ENCODE data around the gene STUB1. TPM values are rescaled to one million over a fixed set of nuclear protein-coding genes. Genes with fewer than 3 reads are reported as not detected.
A peak's percentile ranks its signal among the peaks of the same experiment; 100 is the strongest.

STUB1 gene
- total and polyA plus RNA-seq, 2 of the 8 experiments (the other 6 are each of a cell fraction or from before 2014, with no cell fraction given): 89.9 to 103 TPM

DNA sequence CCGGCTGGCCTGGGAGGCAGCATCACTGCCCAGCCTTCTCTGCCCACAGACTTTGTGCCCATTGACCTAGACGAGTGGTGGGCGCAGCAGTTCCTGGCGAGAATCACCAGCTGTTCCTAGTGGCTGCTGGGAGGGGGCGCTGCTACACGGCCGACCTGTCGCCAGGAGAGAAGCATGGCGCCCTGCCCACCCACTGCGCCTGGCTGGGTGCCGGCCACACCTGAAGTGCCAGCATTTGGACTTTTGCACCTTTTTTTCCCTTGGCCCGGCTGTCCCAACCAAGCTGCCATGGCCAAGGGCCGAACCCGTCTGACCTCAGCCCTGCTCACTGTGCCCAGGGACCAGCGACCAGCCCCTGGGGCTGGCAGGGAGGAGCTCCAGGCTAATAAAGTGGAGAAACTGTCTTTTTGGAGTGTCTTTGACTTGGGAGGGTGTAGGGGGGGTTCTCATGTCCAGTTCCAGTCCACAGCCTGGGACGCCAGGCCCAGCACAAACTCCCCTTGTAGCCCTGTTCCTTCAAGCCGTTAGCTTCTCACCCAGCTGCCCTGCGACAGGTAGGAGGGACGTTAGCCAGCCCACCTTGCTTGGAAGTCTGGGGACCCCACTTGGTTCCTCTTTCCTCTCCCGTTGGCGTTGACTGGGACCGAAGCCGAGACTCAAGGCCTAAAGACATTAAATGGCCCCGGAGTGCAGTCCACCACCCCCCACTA is 32.0 kb upstream of the STUB1 start (continued):
- no peak for TF ChIP-seq NANOG (IDR thresholded peaks at IDR 0.05; ENCODE audit: insufficient read depth, low read depth, low read length, poor library complexity, severe bottlenecking)
- no peak for TF ChIP-seq CTBP2 (IDR thresholded peaks at IDR 0.05; ENCODE audit: borderline replicate concordance, insufficient read depth, insufficient read length, low read length)
- no peak for TF ChIP-seq RFX5 (IDR thresholded peaks at IDR 0.05; ENCODE audit: borderline replicate concordance, low read depth, low read length)
- TF ChIP-seq NRF1 (IDR thresholded peaks at IDR 0.05; ENCODE audit: low read depth, low read length): no peak
- TF ChIP-seq SIN3A (conservative IDR thresholded peaks at IDR 0.05 in 1 of 2, IDR thresholded peaks at IDR 0.05 in 1 of 2; ENCODE audit: low read depth in 1 of 2, low read length in 2 of 2): 0 out of 4 replicates have a peak, but pooled peaks of 1 of the 2 experiments have one; percentile 62
- no peak for TF ChIP-seq SP4 (IDR thresholded peaks at IDR 0.05; ENCODE audit: low read length)
- no peak for TF ChIP-seq CHD7 (IDR thresholded peaks at IDR 0.05; ENCODE audit: insufficient replicate concordance, low read length)
- no peak for TF ChIP-seq FOSL1 (IDR thresholded peaks at IDR 0.05; ENCODE audit: insufficient read depth, low read depth, low read length)
- TF ChIP-seq SUZ12 (IDR thresholded peaks at IDR 0.05; ENCODE audit: low read length): no peak
